ENCODE results near the gene TENM3.

Gene TENM3

GRCh38 chr4:182206266-182206665, 36.9 kb upstream of the TENM3 start:
- no peak for TF ChIP-seq CTCF (IDR thresholded peaks at IDR 0.05; ENCODE audit: low read depth, low read length, missing control alignments)
- no peak overlapping the region for H3K4me3 ChIP-seq (replicated peaks; ENCODE audit: low read depth, low read length)
- DNase-seq (ENCODE audit: extremely low read depth, low read depth): no peak

GRCh38 chr4:182206916-182207315, 36.3 kb upstream of the TENM3 start:
- no peak for TF ChIP-seq CTCF (IDR thresholded peaks at IDR 0.05; ENCODE audit: low read depth, low read length, missing control alignments)
- DNase-seq (ENCODE audit: extremely low read depth, low read depth): no peak
- no peak overlapping the region for H3K4me3 ChIP-seq (replicated peaks; ENCODE audit: low read depth, low read length)

- no peak overlapping the region for H3K4me3 ChIP-seq (replicated peaks; ENCODE audit: low read depth, low read length)
- TF ChIP-seq CTCF (IDR thresholded peaks at IDR 0.05; ENCODE audit: low read depth, low read length, missing control alignments): no peak
- peak; percentile 40 for DNase-seq (ENCODE audit: extremely low read depth, low read depth)
These were observed 35.3 kb upstream of the TENM3 start for GRCh38 chr4:182207830-182208396.

- DNase-seq (ENCODE audit: extremely low read depth, low read depth): no peak
- H3K4me3 ChIP-seq (replicated peaks; ENCODE audit: low read depth, low read length): no peak overlapping the region
- TF ChIP-seq CTCF (IDR thresholded peaks at IDR 0.05; ENCODE audit: low read depth, low read length, missing control alignments): no peak
These were observed 34.6 kb upstream of the TENM3 start for GRCh38 chr4:182208526-182209050.

- no peak overlapping the region for H3K4me3 ChIP-seq (replicated peaks; ENCODE audit: low read depth, low read length)
- DNase-seq (ENCODE audit: extremely low read depth, low read depth): no peak
- TF ChIP-seq CTCF (IDR thresholded peaks at IDR 0.05; ENCODE audit: low read depth, low read length, missing control alignments): no peak
These were observed 30.9 kb upstream of the TENM3 start for GRCh38 chr4:182212211-182212761.

- TF ChIP-seq CTCF (IDR thresholded peaks at IDR 0.05; ENCODE audit: low read depth, low read length, missing control alignments): no peak
- no peak overlapping the region for H3K4me3 ChIP-seq (replicated peaks; ENCODE audit: low read depth, low read length)
- DNase-seq (ENCODE audit: extremely low read depth, low read depth): no peak
These were observed 30.2 kb upstream of the TENM3 start for GRCh38 chr4:182213004-182213403.

All from HFF-Myc (cell line).